Measurements from ENCODE around the gene LRCH1.

Gene LRCH1

GRCh38 chr13:46640843-46641242, 87.9 kb downstream of the LRCH1 start:
- TF ChIP-seq CTCF (IDR thresholded peaks at IDR 0.05; ENCODE audit: low read depth, low read length): no peak
- H3K4me1 ChIP-seq: peaks cover 63% of the 10 kb centered on the region
- no peaks in the 10 kb centered on the region for H3K36me3 ChIP-seq
- no peaks in the 10 kb centered on the region for H3K9me3 ChIP-seq
- DNase-seq: no peak
- no peak overlapping the region for H3K4me3 ChIP-seq (ENCODE audit: low read depth, low read length)
- no peaks in the 10 kb centered on the region for H3K27me3 ChIP-seq

- TF ChIP-seq CTCF (IDR thresholded peaks at IDR 0.05; ENCODE audit: low read depth, low read length): no peak
- Histone ChIP-seq H3K4me1 (peaks cover 63% of the 10 kb centered on the region), H3K27me3 (no peaks in the 10 kb centered on the region), H3K9me3 (no peaks in the 10 kb centered on the region), H3K36me3 (no peaks in the 10 kb centered on the region), H3K4me3 (ENCODE audit: low read depth, low read length) (no peak overlapping the region)
- DNase-seq: peak; percentile 50
Measured at GRCh38 chr13:46641274-46642081, 88.5 kb downstream of the LRCH1 start.

GRCh38 chr13:46642254-46642653, 89.3 kb downstream of the LRCH1 start:
- H3K4me3 ChIP-seq (ENCODE audit: low read depth, low read length): no peak overlapping the region
- H3K36me3 ChIP-seq: no peaks in the 10 kb centered on the region
- H3K27me3 ChIP-seq: no peaks in the 10 kb centered on the region
- TF ChIP-seq CTCF (IDR thresholded peaks at IDR 0.05; ENCODE audit: low read depth, low read length): no peak
- H3K9me3 ChIP-seq: no peaks in the 10 kb centered on the region
- DNase-seq: no peak
- peaks cover 62% of the 10 kb centered on the region for H3K4me1 ChIP-seq

- no peaks in the 10 kb centered on the region for H3K36me3 ChIP-seq
- H3K9me3 ChIP-seq: no peaks in the 10 kb centered on the region
- no peaks in the 10 kb centered on the region for H3K27me3 ChIP-seq
- no peak for TF ChIP-seq CTCF (IDR thresholded peaks at IDR 0.05; ENCODE audit: low read depth, low read length)
- DNase-seq: no peak
- peaks cover 65% of the 10 kb centered on the region for H3K4me1 ChIP-seq
- H3K4me3 ChIP-seq (ENCODE audit: low read depth, low read length): peak overlapping the region; percentile 4; the same call in 1 of the 2 replicates
Measured at GRCh38 chr13:46643165-46643777, 90.3 kb downstream of the LRCH1 start.

GRCh38 chr13:46644816-46645215, 91.8 kb downstream of the LRCH1 start:
- no peak for TF ChIP-seq CTCF (IDR thresholded peaks at IDR 0.05; ENCODE audit: low read depth, low read length)
- DNase-seq: no peak
- peaks cover 55% of the 10 kb centered on the region for H3K4me1 ChIP-seq
- H3K4me3 ChIP-seq (ENCODE audit: low read depth, low read length): no peak overlapping the region
- no peaks in the 10 kb centered on the region for H3K36me3 ChIP-seq
- no peaks in the 10 kb centered on the region for H3K27me3 ChIP-seq
- no peaks in the 10 kb centered on the region for H3K9me3 ChIP-seq

- H3K36me3 ChIP-seq: peaks cover 5% of the 10 kb centered on the region; the same call in 1 of the 2 replicates
- peaks cover 31% of the 10 kb centered on the region for H3K4me1 ChIP-seq
- H3K27me3 ChIP-seq: no peaks in the 10 kb centered on the region
- H3K4me3 ChIP-seq (ENCODE audit: low read depth, low read length): peak overlapping the region; percentile 46
- peak; percentile 26 for DNase-seq
- H3K9me3 ChIP-seq: no peaks in the 10 kb centered on the region
- no peak for TF ChIP-seq CTCF (IDR thresholded peaks at IDR 0.05; ENCODE audit: low read depth, low read length)
Measured at GRCh38 chr13:46647512-46648065, 94.6 kb downstream of the LRCH1 start.

Measured in BE2C (cell line).